PC-9 (cell line): Measurements from ENCODE around the gene TREX2.

ENCODE experiments used
- CTCF ChIP-seq: fragments of 200-600 bp; sonication (generic); conservative IDR thresholded peaks from 2 replicates; pipeline ENCODE4 v1.6.1; 2017; ENCODE audit warnings: mixed run types, antibody characterized with exemption, mild to moderate bottlenecking, moderate library complexity
- EZH2 ChIP-seq: fragments of 200-600 bp; sonication (generic); IDR thresholded peaks from 2 replicates; pipeline ENCODE4 v1.8.0; 2017; ENCODE audit warnings: antibody characterized with exemption, low read depth

- no peak for TF ChIP-seq CTCF
- no peak for TF ChIP-seq EZH2
These were observed 28.9 kb upstream of the TREX2 start for GRCh38 chrX:153474718-153475117.
